CD8-positive, alpha-beta memory T cell (primary cell): ENCODE measurements around the gene SCRT2. TPM values are rescaled to one million over a fixed set of nuclear protein-coding genes. Genes with fewer than 3 reads are reported as not detected.

Experiments
- CTCF ChIA-PET: fragments of 350-600 bp; sonication (Branson Sonifier 250); formaldehyde crosslinking; loops from one replicate; lab custom pipeline; 2021; ENCODE audit warnings: antibody characterized with exemption; lab: Charles Lee
- POLR2A ChIA-PET: fragments of 350-600 bp; sonication (Branson Sonifier 250); formaldehyde crosslinking; loops from one replicate; lab custom pipeline; 2021; ENCODE audit warnings: antibody characterized with exemption; lab: Charles Lee
- DNase-seq, 5 donors: peaks; one replicate each; pipeline versions ENCODE4 v3.0.0 to v3.0.0-alpha.2; 2020 to 2022; ENCODE audit warnings: mixed read lengths in 1 of 5
- H3K27ac ChIP-seq: one replicate; pipeline ENCODE4 v1.7.0; 2013; ENCODE audit warnings: low read depth, mild to moderate bottlenecking, low read length, moderate library complexity
- H3K27me3 ChIP-seq: 2 replicates; pipeline ENCODE4 v1.7.0; 2013; ENCODE audit warnings: low read length, mild to moderate bottlenecking; ENCODE audit not compliant: insufficient read depth, poor library complexity, severe bottlenecking
- H3K36me3 ChIP-seq: 2 replicates; pipeline ENCODE4 v1.7.0; 2013; ENCODE audit warnings: mild to moderate bottlenecking, low read length, moderate library complexity; ENCODE audit not compliant: insufficient read depth
- H3K4me1 ChIP-seq: 2 replicates; pipeline ENCODE4 v1.7.0; 2013; ENCODE audit warnings: mild to moderate bottlenecking, low read length, moderate library complexity; ENCODE audit not compliant: insufficient read depth
- H3K4me3 ChIP-seq: 2 replicates; pipeline ENCODE4 v1.7.0; 2013; ENCODE audit warnings: mild to moderate bottlenecking, low read length
- H3K9me3 ChIP-seq: 2 replicates; pipeline ENCODE4 v1.7.0; 2013; ENCODE audit warnings: mild to moderate bottlenecking, low read length
- H3K27ac Mint-ChIP-seq, 8 donors: one replicate each; pipeline ENCODE4 v1.8.0; 2020 to 2021; ENCODE audit warnings: mixed read lengths in 8 of 8, mild to moderate bottlenecking in 6 of 8, inconsistent platforms in 3 of 8, moderate library complexity in 3 of 8
- H3K27me3 Mint-ChIP-seq, 2 donors: one replicate each; pipeline ENCODE4 v1.8.0; 2020 to 2021; ENCODE audit warnings: mixed read lengths in 2 of 2, mild to moderate bottlenecking in 1 of 2, moderate library complexity in 1 of 2
- H3K36me3 Mint-ChIP-seq, 3 donors: one replicate each; pipeline ENCODE4 v1.8.0; 2020 to 2021; ENCODE audit warnings: mixed read lengths in 3 of 3, inconsistent platforms in 1 of 3, mild to moderate bottlenecking in 1 of 3
- H3K4me1 Mint-ChIP-seq, 3 donors: one replicate each; pipeline ENCODE4 v1.8.0; 2020 to 2021; ENCODE audit warnings: mixed read lengths in 3 of 3, inconsistent platforms in 1 of 3, mild to moderate bottlenecking in 1 of 3
- H3K4me3 Mint-ChIP-seq, 7 donors: one replicate each; pipeline ENCODE4 v1.8.0; 2020 to 2021; ENCODE audit warnings: mixed read lengths in 7 of 7, mild to moderate bottlenecking in 6 of 7, moderate library complexity in 4 of 7, inconsistent platforms in 2 of 7
- H3K9me3 Mint-ChIP-seq, 5 donors: one replicate each; pipeline ENCODE4 v1.8.0; 2020 to 2022; ENCODE audit warnings: mixed read lengths in 5 of 5, mild to moderate bottlenecking in 3 of 5, moderate library complexity in 2 of 5, inconsistent platforms in 1 of 5
- polyA plus RNA-seq: library from polyadenylated mRNA; unstranded; fragments of 300-500 nt; fragmentation: Illumina TruSeq; gene quantifications from one replicate; pipeline ENCODE4 v1.2.3, GENCODE V29; 2021
- total RNA-seq, 2 experiments: library from RNA; stranded (reverse); gene quantifications; one replicate each; pipeline ENCODE4 v1.2.3, GENCODE V29; 2021

Gene SCRT2
- total and polyA plus RNA-seq, 3 experiments from 2014 or later, result not detected

GRCh38 chr20:717271-717670, 41.7 kb upstream of the SCRT2 start:
- peaks cover 0 to 3% (median 0%) of the 10 kb centered on the region in 5 donors for H3K9me3 Mint-ChIP-seq
- H3K27ac Mint-ChIP-seq, result no peak overlapping the region
- POLR2A ChIA-PET, result no interaction called here
- H3K4me1 Mint-ChIP-seq, result no peaks in the 10 kb centered on the region
- no peaks in the 10 kb centered on the region for H3K27me3 ChIP-seq
- no peaks in the 10 kb centered on the region for H3K36me3 ChIP-seq
- no peak overlapping the region for H3K4me3 Mint-ChIP-seq
- no peak overlapping the region for H3K27ac ChIP-seq
- H3K4me1 ChIP-seq, result no peaks in the 10 kb centered on the region
- peaks cover 15 to 40% of the 10 kb centered on the region in 2 donors for H3K27me3 Mint-ChIP-seq
- CTCF ChIA-PET, result no interaction called here
- H3K9me3 ChIP-seq, result no peaks in the 10 kb centered on the region
- no peak for DNase-seq
- no peak overlapping the region for H3K4me3 ChIP-seq
- no peaks in the 10 kb centered on the region for H3K36me3 Mint-ChIP-seq

GRCh38 chr20:714453-714852, 38.9 kb upstream of the SCRT2 start:
- Mint-ChIP-seq H3K9me3 (peaks cover 0 to 9% (median 2%) of the 10 kb centered on the region in 5 donors), H3K27me3 (peaks cover 22 to 39% of the 10 kb centered on the region in 2 donors), H3K4me3 (no peak overlapping the region), H3K4me1 (peaks cover 0 to under 1% (median 0%) of the 10 kb centered on the region in 3 donors), H3K27ac (no peak overlapping the region), H3K36me3 (no peaks in the 10 kb centered on the region)
- ChIA-PET CTCF (no interaction called here), POLR2A (no interaction called here)
- no peak overlapping the region for H3K27ac ChIP-seq
- peaks cover under 1% of the 10 kb centered on the region for H3K27me3 ChIP-seq
- no peak overlapping the region for H3K4me3 ChIP-seq
- H3K9me3 ChIP-seq, result no peaks in the 10 kb centered on the region
- no peak for DNase-seq
- no peaks in the 10 kb centered on the region for H3K4me1 ChIP-seq
- H3K36me3 ChIP-seq, result no peaks in the 10 kb centered on the region

GRCh38 chr20:711576-711975, 36.0 kb upstream of the SCRT2 start:
- H3K4me3 ChIP-seq, result no peak overlapping the region
- no peaks in the 10 kb centered on the region for H3K9me3 ChIP-seq
- no peak for DNase-seq
- H3K27ac Mint-ChIP-seq, result peak overlapping the region in 1 of 8 donors; percentile 24
- peaks cover 0 to 6% (median 0%) of the 10 kb centered on the region in 3 donors for H3K36me3 Mint-ChIP-seq
- H3K4me1 ChIP-seq, result no peaks in the 10 kb centered on the region
- ChIA-PET CTCF (no interaction called here), POLR2A (no interaction called here)
- H3K4me3 Mint-ChIP-seq, result no peak overlapping the region
- H3K4me1 Mint-ChIP-seq, result peaks cover 0 to 2% (median 0%) of the 10 kb centered on the region in 3 donors
- H3K9me3 Mint-ChIP-seq, result peaks cover 0 to 9% (median 2%) of the 10 kb centered on the region in 5 donors
- peaks cover 28 to 40% of the 10 kb centered on the region in 2 donors for H3K27me3 Mint-ChIP-seq
- H3K27me3 ChIP-seq, result peaks cover 3% of the 10 kb centered on the region
- H3K36me3 ChIP-seq, result no peaks in the 10 kb centered on the region
- H3K27ac ChIP-seq, result no peak overlapping the region

- Mint-ChIP-seq H3K4me3 (no peak overlapping the region), H3K9me3 (peaks cover 0 to 9% (median 2%) of the 10 kb centered on the region in 5 donors), H3K36me3 (peaks cover 0 to 6% (median 0%) of the 10 kb centered on the region in 3 donors), H3K27me3 (peaks cover 29 to 41% of the 10 kb centered on the region in 2 donors), H3K4me1 (peaks cover 0 to 2% (median 0%) of the 10 kb centered on the region in 3 donors), H3K27ac (no peak overlapping the region)
- H3K9me3 ChIP-seq, result no peaks in the 10 kb centered on the region
- no peak for DNase-seq
- no peaks in the 10 kb centered on the region for H3K4me1 ChIP-seq
- peaks cover 3% of the 10 kb centered on the region for H3K27me3 ChIP-seq
- H3K4me3 ChIP-seq, result no peak overlapping the region
- POLR2A ChIA-PET, result no interaction called here
- H3K36me3 ChIP-seq, result no peaks in the 10 kb centered on the region
- no peak overlapping the region for H3K27ac ChIP-seq
- CTCF ChIA-PET, result no interaction called here
Observed at GRCh38 chr20:710780-711450, 35.3 kb upstream of the SCRT2 start.

- peaks cover 0 to 6% (median 0%) of the 10 kb centered on the region in 3 donors for H3K36me3 Mint-ChIP-seq
- peaks cover 0 to 2% (median 0%) of the 10 kb centered on the region in 3 donors for H3K4me1 Mint-ChIP-seq
- CTCF ChIA-PET, result no interaction called here
- POLR2A ChIA-PET, result no interaction called here
- Histone ChIP-seq H3K9me3 (no peaks in the 10 kb centered on the region), H3K4me3 (no peak overlapping the region), H3K27ac (no peak overlapping the region), H3K4me1 (no peaks in the 10 kb centered on the region), H3K27me3 (peaks cover 3% of the 10 kb centered on the region), H3K36me3 (no peaks in the 10 kb centered on the region)
- H3K27me3 Mint-ChIP-seq, result peaks cover 30 to 49% of the 10 kb centered on the region in 2 donors
- no peak overlapping the region for H3K4me3 Mint-ChIP-seq
- peaks cover 0 to 9% (median 2%) of the 10 kb centered on the region in 5 donors for H3K9me3 Mint-ChIP-seq
- no peak for DNase-seq
- H3K27ac Mint-ChIP-seq, result no peak overlapping the region
Observed at GRCh38 chr20:709991-710779, 34.6 kb upstream of the SCRT2 start.

GRCh38 chr20:709423-709822, 33.8 kb upstream of the SCRT2 start:
- ChIA-PET CTCF (no interaction called here), POLR2A (no interaction called here)
- Mint-ChIP-seq H3K27ac (no peak overlapping the region), H3K4me3 (no peak overlapping the region), H3K9me3 (peaks cover 0 to 9% (median 2%) of the 10 kb centered on the region in 5 donors), H3K27me3 (peaks cover 31 to 49% of the 10 kb centered on the region in 2 donors), H3K4me1 (peaks cover 0 to 2% (median 0%) of the 10 kb centered on the region in 3 donors), H3K36me3 (peaks cover 0 to 6% (median 0%) of the 10 kb centered on the region in 3 donors)
- H3K9me3 ChIP-seq, result no peaks in the 10 kb centered on the region
- H3K27ac ChIP-seq, result no peak overlapping the region
- no peaks in the 10 kb centered on the region for H3K4me1 ChIP-seq
- no peak for DNase-seq
- H3K4me3 ChIP-seq, result no peak overlapping the region
- H3K36me3 ChIP-seq, result no peaks in the 10 kb centered on the region
- H3K27me3 ChIP-seq, result peaks cover 3% of the 10 kb centered on the region

GRCh38 chr20:708956-709355, 33.4 kb upstream of the SCRT2 start:
- CTCF ChIA-PET, result no interaction called here
- H3K4me1 ChIP-seq, result no peaks in the 10 kb centered on the region
- Mint-ChIP-seq H3K9me3 (peaks cover 0 to 9% (median 2%) of the 10 kb centered on the region in 5 donors), H3K27ac (no peak overlapping the region), H3K27me3 (peaks cover 31 to 49% of the 10 kb centered on the region in 2 donors), H3K4me3 (no peak overlapping the region), H3K4me1 (peaks cover 0 to 2% (median 0%) of the 10 kb centered on the region in 3 donors), H3K36me3 (peaks cover 0 to 6% (median 0%) of the 10 kb centered on the region in 3 donors)
- no peaks in the 10 kb centered on the region for H3K9me3 ChIP-seq
- H3K36me3 ChIP-seq, result no peaks in the 10 kb centered on the region
- peaks cover 3% of the 10 kb centered on the region for H3K27me3 ChIP-seq
- POLR2A ChIA-PET, result no interaction called here
- no peak for DNase-seq
- no peak overlapping the region for H3K4me3 ChIP-seq
- no peak overlapping the region for H3K27ac ChIP-seq
